H1 (cell line): Measurements from ENCODE around the gene CST5. TPM values are rescaled to one million over a fixed set of nuclear protein-coding genes. Genes with fewer than 3 reads are reported as not detected.

Source experiments
- CTCF ChIA-PET: fragments of 300-600 bp; sonication (Branson Sonifier 250); formaldehyde crosslinking; loops from one replicate; lab custom pipeline; 2021; ENCODE audit not compliant: partially characterized antibody; lab: Charles Lee
- POLR2A ChIA-PET: fragments of 300-600 bp; sonication (Branson Sonifier 250); formaldehyde crosslinking; loops from one replicate; lab custom pipeline; 2021; ENCODE audit warnings: inconsistent platforms; ENCODE audit not compliant: partially characterized antibody; lab: Charles Lee
- DNase-seq, 2 experiments: peaks; one replicate each; pipeline versions ENCODE4 v3.0.0 to v3.0.0-alpha.2; 2010 to 2022; ENCODE audit warnings: low spot score in 2 of 2, low read depth in 1 of 2, mixed read lengths in 1 of 2
- FAIRE-seq: peaks from 2 replicates; lab custom pipeline; 2011; peaks lifted over from hg19 to GRCh38; lab: Jason Lieb, UNC
- H2AFZ ChIP-seq: 2 replicates; pipeline ENCODE4 v1.8.1; 2012; ENCODE audit warnings: low read length, inconsistent platforms
- H2AK5ac ChIP-seq: 2 replicates; pipeline ENCODE4 v1.6.1; 2013; ENCODE audit warnings: low read depth, low read length
- H2BK120ac ChIP-seq: replicated peaks from 2 replicates; pipeline ENCODE3; 2013; ENCODE audit warnings: low read depth, low read length, inconsistent platforms
- H2BK12ac ChIP-seq: 2 replicates; pipeline ENCODE4 v1.6.1; 2013; ENCODE audit warnings: low read depth, low read length
- H2BK15ac ChIP-seq: 2 replicates; pipeline ENCODE4 v1.6.1; 2013; ENCODE audit warnings: low read length
- H2BK20ac ChIP-seq: 2 replicates; pipeline ENCODE4 v1.6.1; 2013; ENCODE audit warnings: low read length
- H2BK5ac ChIP-seq: 2 replicates; pipeline ENCODE4 v1.6.1; 2013; ENCODE audit warnings: low read depth, low read length
- H3K14ac ChIP-seq: 2 replicates; pipeline ENCODE4 v1.6.1; 2013; ENCODE audit warnings: inconsistent platforms; ENCODE audit not compliant: insufficient read length
- H3K18ac ChIP-seq: 2 replicates; pipeline ENCODE4 v1.6.1; 2013; ENCODE audit warnings: low read length; ENCODE audit errors: extremely low read depth
- H3K23ac ChIP-seq: 2 replicates; pipeline ENCODE4 v1.6.1; 2013; ENCODE audit warnings: inconsistent platforms; ENCODE audit not compliant: insufficient read length
- H3K23me2 ChIP-seq: 2 replicates; pipeline ENCODE4 v1.6.1; 2013; ENCODE audit warnings: low read depth, low read length
- H3K27ac ChIP-seq: 2 replicates; pipeline ENCODE4 v1.6.1; 2011; ENCODE audit warnings: low read depth, low read length, inconsistent platforms
- H3K27me3 ChIP-seq, 4 experiments: replicated peaks in 1 of 4; 1 replicate in 1 of 4; 2 replicates in 3 of 4; pipeline versions ENCODE4 v1.6.1 to v1.8.1; 2011 to 2013; ENCODE audit warnings: low read length in 3 of 4, mild to moderate bottlenecking in 3 of 4, inconsistent platforms in 2 of 4, mixed read lengths in 2 of 4, moderate library complexity in 1 of 4; ENCODE audit not compliant: control insufficient read depth in 3 of 4, insufficient read depth in 3 of 4; ENCODE audit errors: extremely low read depth in 1 of 4
- H3K36me3 ChIP-seq, 4 experiments: 2 replicates each; pipeline versions ENCODE4 v1.6.1 to v1.8.1; 2011 to 2013; ENCODE audit warnings: mild to moderate bottlenecking in 4 of 4, low read length in 3 of 4, moderate library complexity in 2 of 4, control low read depth in 1 of 4, inconsistent platforms in 1 of 4; ENCODE audit not compliant: insufficient read depth in 4 of 4, control insufficient read depth in 2 of 4
- H3K4ac ChIP-seq: replicated peaks from 2 replicates; pipeline ENCODE3; 2013; ENCODE audit warnings: low read length, low read depth, mixed read lengths, inconsistent platforms; ENCODE audit not compliant: insufficient read length
- H3K4me1 ChIP-seq, 4 experiments: replicated peaks in 1 of 4; 1 replicate in 1 of 4; 2 replicates in 3 of 4; pipeline versions ENCODE4 v1.6.1 to v1.8.1; 2011 to 2013; ENCODE audit warnings: low read length in 3 of 4, inconsistent platforms in 2 of 4, mixed read lengths in 1 of 4; ENCODE audit not compliant: insufficient read depth in 4 of 4, control insufficient read depth in 3 of 4
- H3K4me2 ChIP-seq, 2 experiments: 2 replicates each; pipeline versions ENCODE4 v1.6.1 to v1.8.1; 2011 to 2013; ENCODE audit warnings: low read depth in 2 of 2, low read length in 2 of 2, control low read depth in 1 of 2, inconsistent platforms in 1 of 2, mild to moderate bottlenecking in 1 of 2; ENCODE audit not compliant: insufficient read depth in 1 of 2
- H3K4me3 ChIP-seq, 4 experiments: fragments of 200-600, 300-600 bp in 1 of 4; sonication (generic), shearing (Covaris generic), sonication (Bioruptor Twin) in 1 of 4; 2 replicates each; pipeline versions ENCODE4 v1.5.1 to v1.8.1; 2011 to 2016; ENCODE audit warnings: low read length in 4 of 4, low read depth in 3 of 4, control low read depth in 2 of 4, inconsistent platforms in 2 of 4, mild to moderate bottlenecking in 2 of 4, mixed read lengths in 1 of 4, moderate library complexity in 1 of 4; ENCODE audit not compliant: insufficient read depth in 2 of 4; ENCODE audit errors: extremely low read depth in 1 of 4
- H3K56ac ChIP-seq: replicated peaks from 2 replicates; pipeline ENCODE3; 2013; ENCODE audit warnings: low read depth, mild to moderate bottlenecking, mixed read lengths, low read length, inconsistent platforms; ENCODE audit not compliant: insufficient read length
- H3K79me1 ChIP-seq: 2 replicates; pipeline ENCODE4 v1.6.1; 2013; ENCODE audit warnings: low read depth, low read length, control low read depth
- H3K79me2 ChIP-seq, 2 experiments: 2 replicates each; pipeline versions ENCODE4 v1.6.1 to v1.8.1; 2012 to 2013; ENCODE audit warnings: low read length in 2 of 2, mild to moderate bottlenecking in 2 of 2, inconsistent platforms in 1 of 2; ENCODE audit not compliant: insufficient read depth in 2 of 2, control insufficient read depth in 1 of 2
- H3K9ac ChIP-seq, 4 experiments: replicated peaks in 1 of 4; 1 replicate in 1 of 4; 2 replicates in 3 of 4; pipeline versions ENCODE4 v1.6.1 to v1.8.1; 2011 to 2013; ENCODE audit warnings: low read depth in 3 of 4, low read length in 3 of 4, control low read depth in 2 of 4, mild to moderate bottlenecking in 2 of 4, moderate library complexity in 2 of 4, inconsistent platforms in 1 of 4; ENCODE audit errors: extremely low read depth in 1 of 4
- H3K9me3 ChIP-seq, 2 experiments: 2 replicates each; pipeline versions ENCODE4 v1.6.1 to v1.8.1; 2012 to 2013; ENCODE audit warnings: mild to moderate bottlenecking in 2 of 2, moderate library complexity in 2 of 2, control low read depth in 1 of 2, inconsistent platforms in 1 of 2, low read depth in 1 of 2, low read length in 1 of 2, mixed read lengths in 1 of 2; ENCODE audit not compliant: insufficient read depth in 2 of 2
- H4K20me1 ChIP-seq, 2 experiments: replicated peaks in 1 of 2; 2 replicates each; pipeline versions ENCODE3 to v1.8.1; 2011 to 2013; ENCODE audit warnings: inconsistent platforms in 2 of 2, low read length in 2 of 2, mild to moderate bottlenecking in 1 of 2; ENCODE audit not compliant: insufficient read depth in 2 of 2, control insufficient read depth in 1 of 2
- H4K5ac ChIP-seq: 2 replicates; pipeline ENCODE4 v1.6.1; 2013; ENCODE audit warnings: low read length, low read depth, mixed read lengths, inconsistent platforms; ENCODE audit not compliant: insufficient read length
- H4K8ac ChIP-seq: 2 replicates; pipeline ENCODE4 v1.8.0; 2013; ENCODE audit warnings: mild to moderate bottlenecking, moderate library complexity, low read length, inconsistent platforms; ENCODE audit not compliant: insufficient read depth; ENCODE audit errors: extremely low read depth
- H4K91ac ChIP-seq: replicated peaks from 2 replicates; pipeline ENCODE3; 2013; ENCODE audit warnings: low read length, mixed read lengths, inconsistent platforms; ENCODE audit not compliant: insufficient read length
- CBX8 ChIP-seq: fragments of 300-800, 300-1000 bp; sonication (generic); IDR thresholded peaks from 2 replicates; pipeline ENCODE4 v1.7.1; 2016; ENCODE audit warnings: low read depth, low read length, borderline replicate concordance
- CHD1 ChIP-seq: IDR thresholded peaks from 2 replicates; pipeline ENCODE4 v1.6.1; 2012; ENCODE audit warnings: low read depth, low read length, improper control_type of control experiment
- CREB1 ChIP-seq: IDR thresholded peaks from 2 replicates; pipeline ENCODE4 v1.6.1; 2012; ENCODE audit warnings: inconsistent platforms
- CTBP2 ChIP-seq: IDR thresholded peaks from 2 replicates; pipeline ENCODE4 v1.7.0; 2011; ENCODE audit warnings: borderline replicate concordance, mild to moderate bottlenecking, moderate library complexity, mixed read lengths, low read length; ENCODE audit not compliant: insufficient read depth, insufficient read length
- EP300 ChIP-seq, 2 experiments: IDR thresholded peaks; 1 replicate in 1 of 2; 2 replicates in 1 of 2; pipeline ENCODE4 v1.6.1; 2011 to 2012; ENCODE audit warnings: low read depth in 2 of 2, low read length in 2 of 2, mild to moderate bottlenecking in 2 of 2, borderline replicate concordance in 1 of 2, inconsistent platforms in 1 of 2, moderate library complexity in 1 of 2
- JUN ChIP-seq: IDR thresholded peaks from 2 replicates; pipeline ENCODE4 v1.6.1; 2011; ENCODE audit warnings: low read depth, mild to moderate bottlenecking, improper control_type of control experiment, low read length
- NANOG ChIP-seq: IDR thresholded peaks from 2 replicates; pipeline ENCODE4 v1.6.1; 2011; ENCODE audit warnings: low read length, low read depth, mild to moderate bottlenecking, inconsistent platforms; ENCODE audit not compliant: insufficient read depth, poor library complexity, severe bottlenecking
- SP1 ChIP-seq: IDR thresholded peaks from 2 replicates; pipeline ENCODE4 v1.6.1; 2011; ENCODE audit warnings: low read depth, low read length
- SRF ChIP-seq: IDR thresholded peaks from 2 replicates; pipeline ENCODE4 v1.6.1; 2011; ENCODE audit warnings: mild to moderate bottlenecking, low read depth, low read length, moderate library complexity
- TAF1 ChIP-seq: IDR thresholded peaks from 2 replicates; pipeline ENCODE4 v1.6.1; 2011; ENCODE audit warnings: mild to moderate bottlenecking, low read depth, low read length
- TAF7 ChIP-seq: optimal IDR thresholded peaks from 2 replicates; pipeline ENCODE3; 2011; ENCODE audit warnings: low read depth, mild to moderate bottlenecking, inconsistent platforms, low read length, moderate library complexity, borderline replicate concordance
- ZNF274 ChIP-seq: IDR thresholded peaks from 2 replicates; pipeline ENCODE4 v1.7.0; 2012; ENCODE audit warnings: low read length, borderline replicate concordance; ENCODE audit errors: extremely low read depth
- WGBS, 2 experiments: shearing (Covaris generic) in 1 of 2; methylation state at CpG; one replicate each; pipeline versions ENCODE4 v1.1.6 to v1.1.7; 2013 to 2015; ENCODE audit warnings: low lambda C conversion rate in 2 of 2, mixed read lengths in 2 of 2, inconsistent platforms in 1 of 2, low coverage in 1 of 2, missing lambda C conversion rate in 1 of 2; ENCODE audit not compliant: insufficient replicate concordance in 2 of 2, insufficient coverage in 1 of 2, insufficient read length in 1 of 2; ENCODE audit errors: extremely low coverage in 1 of 2, missing lambda C conversion rate in 1 of 2; 5-methylcytosine and 5-hydroxymethylcytosine counted together
- polyA plus RNA-seq, 7 experiments: library from polyadenylated mRNA; depleted of rRNA in 3 of 7; stranded (reverse) in 5 of 7; unstranded in 2 of 7; fragments of >200 nt in 5 of 7; fragments of 200-250 nt in 2 of 7; gene quantifications; 1 replicate in 5 of 7; 2 replicates in 1 of 7; 4 replicates in 1 of 7; pipeline versions ENCODE4 v1.2.1 to v1.2.3, GENCODE V29; 2011 to 2013; ENCODE audit warnings: missing spikeins in 2 of 7, mixed read lengths in 2 of 7
- total RNA-seq: library from RNA; stranded (reverse); fragmentation: NEBNext Ultra II Directional; extraction: Animal tissue kit (Norgen Biotek cat#: 25700); gene quantifications from 2 replicates; pipeline ENCODE4 v1.2.1, GENCODE V29; 2021

CST5 gene
- total and polyA plus RNA-seq, 2 of the 8 experiments (the other 6 are each of a cell fraction or from before 2014, with no cell fraction given): not detected

- Histone ChIP-seq H3K4me3 (no peak overlapping the region), H2BK20ac (no peak overlapping the region), H2BK5ac (no peak overlapping the region), H3K9ac (no peak overlapping the region), H3K4me2 (no peak overlapping the region), H4K8ac (no peak overlapping the region), H3K79me2 (no peaks in the 10 kb centered on the region), H2AK5ac (no peak overlapping the region), H3K4me1 (peaks cover 0 to 4% (median 0%) of the 10 kb centered on the region in 4 experiments; a peak in 1 of 7 replicates), H3K14ac (no peak overlapping the region), H3K27me3 (no peaks in the 10 kb centered on the region), H3K56ac (no peak overlapping the region), H2BK12ac (no peak overlapping the region), H3K9me3 (no peaks in the 10 kb centered on the region; a peak in 1 of 4 replicates), H3K27ac (no peak overlapping the region), H3K18ac (no peak overlapping the region), H3K79me1 (no peaks in the 10 kb centered on the region), H4K20me1 (no peaks in the 10 kb centered on the region), H3K4ac (no peak overlapping the region), H2BK120ac (no peak overlapping the region), H3K36me3 (no peaks in the 10 kb centered on the region), H4K91ac (no peak overlapping the region), H3K23ac (no peak overlapping the region), H2AFZ (no peak overlapping the region), H4K5ac (no peak overlapping the region), H2BK15ac (no peak overlapping the region), H3K23me2 (no peaks in the 10 kb centered on the region)
- CTCF ChIA-PET: interaction anchor here (0.7 to 4.5 kb wide), 5 partner anchors 12 to 149 kb away, joined by 3 to 24 read pairs (median 4); no protein-coding TSS in a partner anchor
- DNase-seq (no peak), FAIRE-seq (no peak)
- POLR2A ChIA-PET: interaction anchor here (1.1 kb wide), 1 partner anchor 12 kb away, joined by 3 read pairs; no protein-coding TSS in a partner anchor
- 87% methylated on average over 6 of the region's 6 CpGs; no CpG with 5 or more reads in 1 of the 2 experiments for WGBS, 2 experiments
- TF ChIP-seq ZNF274: no peak
- TF ChIP-seq NANOG: no peak
- TF ChIP-seq SRF: no peak
- no peak for TF ChIP-seq CREB1
- no peak for TF ChIP-seq TAF7
- no peak for TF ChIP-seq JUN
- no peak for TF ChIP-seq CHD1
- no peak for TF ChIP-seq CTBP2
- no peak for TF ChIP-seq SP1
- TF ChIP-seq TAF1: no peak
- no peak for TF ChIP-seq EP300 (IDR thresholded peaks at IDR 0.05; ENCODE audit: borderline replicate concordance in 1 of 2, low read depth in 2 of 2, low read length in 2 of 2)
- no peak for TF ChIP-seq CBX8
Observed at GRCh38 chr20:23925789-23926525, 46.4 kb upstream of the CST5 start.
